Right lobe of liver (tissue), 4 donors: Measurements from ENCODE around the gene ASIC2.

Source experiments
- CTCF ChIP-seq, 4 donors: fragments of 200-600 bp in 3 of 4; fragments of 450-650 bp in 1 of 4; IDR thresholded peaks; one replicate each; pipeline versions ENCODE4 v1.5.1 to v1.8.0; 2016 to 2022; ENCODE audit warnings: antibody characterized with exemption in 4 of 4, mild to moderate bottlenecking in 2 of 4
- POLR2A ChIP-seq: fragments of 450-650 bp; IDR thresholded peaks from one replicate; pipeline ENCODE4 v1.6.1; 2017; ENCODE audit warnings: antibody characterized with exemption, mild to moderate bottlenecking
- donor health status: DM: no; HTN: no; CAD: no.
- donor health status: DM: no; HTN: no; CAD: no.
- donor health status: DM: no; HTN: yes; CAD: no.

- TF ChIP-seq POLR2A = no peak
- TF ChIP-seq CTCF (IDR thresholded peaks at IDR 0.05) = no peak
Observed at GRCh38 chr17:33125552-33125950, 167.5 kb downstream of the ASIC2 start.
